Testis (tissue), 2 donors: Measurements from ENCODE around the gene FBXO17.

Experiments used
- CTCF ChIP-seq, 3 experiments: fragments of 450-650 bp in 2 of 3; fragments of 200-600 bp in 1 of 3; sonication (generic) in 1 of 3; IDR thresholded peaks; one replicate each; pipeline ENCODE4 v1.5.1; 2016 to 2019; ENCODE audit warnings: antibody characterized with exemption in 3 of 3, mild to moderate bottlenecking in 2 of 3, moderate library complexity in 1 of 3
- POLR2A ChIP-seq: fragments of 450-650 bp; IDR thresholded peaks from one replicate; pipeline ENCODE4 v1.6.1; 2017; ENCODE audit warnings: antibody characterized with exemption, mild to moderate bottlenecking, moderate library complexity

GRCh38 chr19:38912600-38913514 lies 62.7 kb downstream of the FBXO17 start:
- TF ChIP-seq POLR2A: no peak
- TF ChIP-seq CTCF (IDR thresholded peaks at IDR 0.05): no peak
